GM12874 (cell line): Measurements from ENCODE around the gene NAT10.

Source experiments
- TF ChIP-seq, protein P1 (sequence below): IDR thresholded peaks from 2 replicates; pipeline ENCODE4 v1.5.1; 2011; ENCODE audit warnings: low read depth, mild to moderate bottlenecking, control low read depth, low read length, moderate library complexity; ENCODE audit not compliant: insufficient read depth

Gene NAT10

DNA sequence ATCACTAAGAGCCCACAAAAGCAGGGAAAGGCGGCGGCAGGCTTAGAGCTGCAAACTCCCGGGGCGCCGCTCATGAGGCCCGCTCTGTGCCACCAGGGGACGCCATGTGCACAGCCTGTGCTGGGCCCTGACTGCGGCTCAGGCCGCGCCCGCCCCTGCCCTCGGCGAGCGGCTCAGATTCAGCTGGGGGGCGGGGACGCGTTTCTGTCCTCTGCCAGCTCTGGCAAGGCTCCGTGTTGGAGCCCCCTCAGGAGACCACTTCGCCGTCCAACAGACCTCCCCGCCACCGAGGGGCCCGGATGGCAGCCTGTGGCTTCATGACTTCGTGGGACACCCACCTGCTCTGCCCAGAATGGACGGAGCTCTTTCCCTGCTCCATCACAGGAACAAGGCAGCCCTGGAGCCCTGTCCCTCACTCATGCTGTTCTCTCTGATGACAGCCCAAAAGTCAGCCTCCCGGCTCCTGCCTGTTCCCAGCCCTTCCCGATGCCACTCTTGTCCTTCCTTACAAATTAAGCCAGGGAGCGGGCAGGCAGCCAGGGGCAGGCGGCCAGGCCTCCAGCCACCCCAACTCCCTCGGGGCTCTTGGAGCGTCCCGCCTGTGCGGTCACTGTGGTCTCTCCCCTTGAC lies 69.1 kb downstream of the NAT10 start:
- TF ChIP-seq, protein P1, sequence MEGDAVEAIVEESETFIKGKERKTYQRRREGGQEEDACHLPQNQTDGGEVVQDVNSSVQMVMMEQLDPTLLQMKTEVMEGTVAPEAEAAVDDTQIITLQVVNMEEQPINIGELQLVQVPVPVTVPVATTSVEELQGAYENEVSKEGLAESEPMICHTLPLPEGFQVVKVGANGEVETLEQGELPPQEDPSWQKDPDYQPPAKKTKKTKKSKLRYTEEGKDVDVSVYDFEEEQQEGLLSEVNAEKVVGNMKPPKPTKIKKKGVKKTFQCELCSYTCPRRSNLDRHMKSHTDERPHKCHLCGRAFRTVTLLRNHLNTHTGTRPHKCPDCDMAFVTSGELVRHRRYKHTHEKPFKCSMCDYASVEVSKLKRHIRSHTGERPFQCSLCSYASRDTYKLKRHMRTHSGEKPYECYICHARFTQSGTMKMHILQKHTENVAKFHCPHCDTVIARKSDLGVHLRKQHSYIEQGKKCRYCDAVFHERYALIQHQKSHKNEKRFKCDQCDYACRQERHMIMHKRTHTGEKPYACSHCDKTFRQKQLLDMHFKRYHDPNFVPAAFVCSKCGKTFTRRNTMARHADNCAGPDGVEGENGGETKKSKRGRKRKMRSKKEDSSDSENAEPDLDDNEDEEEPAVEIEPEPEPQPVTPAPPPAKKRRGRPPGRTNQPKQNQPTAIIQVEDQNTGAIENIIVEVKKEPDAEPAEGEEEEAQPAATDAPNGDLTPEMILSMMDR = peak; percentile 100

DNA sequence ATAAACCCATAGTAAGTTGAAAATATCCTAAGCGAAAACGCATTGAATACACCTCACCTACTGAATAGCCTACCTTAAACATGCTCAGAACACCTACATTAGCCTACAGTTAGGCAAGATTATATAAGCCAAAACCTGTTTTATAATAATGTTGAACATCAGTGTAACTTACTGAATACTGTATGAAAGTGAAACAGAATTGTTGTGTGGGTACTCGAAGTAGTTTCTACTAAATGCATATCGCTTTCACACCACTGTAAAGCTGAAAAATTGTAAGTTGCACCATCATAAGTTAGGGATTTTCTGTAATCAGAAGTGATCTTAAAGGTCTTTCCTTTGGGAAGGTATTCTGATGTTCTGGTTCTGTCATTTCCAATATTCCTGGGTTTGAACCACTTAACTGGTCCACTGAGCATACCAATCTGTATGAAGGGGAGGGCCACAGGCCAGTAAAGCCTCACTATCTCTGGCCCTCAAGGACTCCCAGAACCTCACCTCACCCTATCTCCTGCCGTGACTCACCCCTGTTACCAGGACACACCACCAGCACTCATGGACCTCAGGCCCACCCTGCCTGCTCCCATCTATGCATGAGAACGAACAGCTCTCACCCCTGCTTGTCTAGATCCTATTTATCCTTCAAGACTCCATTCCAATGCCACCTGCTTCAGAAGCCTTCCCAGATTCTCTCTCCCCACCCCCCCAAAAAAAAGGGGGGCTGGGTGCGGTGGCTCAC lies 70.0 kb downstream of the NAT10 start:
- TF ChIP-seq, protein P1 = no peak

DNA sequence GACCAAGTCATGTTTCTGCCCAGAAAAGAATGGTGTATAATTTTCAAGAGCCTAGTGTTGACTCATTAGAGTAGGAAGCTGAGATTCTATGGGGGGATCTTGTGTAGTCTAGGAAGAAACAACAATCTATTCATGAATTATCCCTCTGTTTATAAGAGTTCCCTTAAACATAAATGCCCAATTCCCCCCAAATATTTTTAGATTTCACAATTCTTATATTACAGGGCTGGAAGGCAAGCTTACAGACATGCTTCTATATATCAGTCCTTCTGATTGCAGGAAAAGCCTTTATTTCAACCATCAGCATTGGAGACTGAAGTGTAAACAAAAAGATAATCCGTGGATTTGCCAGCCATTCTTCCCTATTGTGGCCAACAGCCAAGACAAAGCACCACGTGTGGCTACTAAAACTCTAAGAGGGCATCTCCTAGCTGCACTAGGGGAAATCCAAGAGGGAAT lies 71.4 kb downstream of the NAT10 start:
- TF ChIP-seq, protein P1 = no peak

DNA sequence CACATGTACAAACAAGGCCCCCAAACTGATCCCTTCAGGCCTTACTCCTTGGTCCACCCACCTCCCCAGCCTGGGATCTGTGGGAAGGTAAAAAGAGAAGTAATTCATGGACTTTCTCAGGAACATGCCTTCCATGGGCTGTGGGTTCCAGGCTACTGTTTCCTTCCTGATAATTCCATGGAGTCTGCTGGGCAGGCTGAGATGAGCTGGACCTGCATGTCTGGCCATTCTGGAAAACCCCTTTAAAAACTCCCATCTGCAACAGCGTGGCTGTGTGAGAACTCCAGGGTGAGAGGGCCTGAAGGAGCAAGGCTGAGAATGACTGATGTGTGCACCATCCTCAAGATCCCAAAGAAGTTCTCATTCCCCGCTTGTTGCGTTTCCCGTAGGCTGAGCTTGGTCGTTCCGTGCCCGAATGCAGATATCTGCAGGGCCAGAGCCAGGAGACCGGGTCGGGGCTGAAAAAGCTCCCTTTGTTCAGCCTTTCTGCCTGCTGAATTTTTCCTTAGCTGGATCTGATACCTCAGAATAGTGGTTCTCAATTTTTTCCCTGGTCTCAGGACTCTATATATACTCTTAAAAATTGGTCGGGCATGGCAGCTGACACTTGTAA lies 72.9 kb downstream of the NAT10 start:
- TF ChIP-seq, protein P1 = no peak

DNA sequence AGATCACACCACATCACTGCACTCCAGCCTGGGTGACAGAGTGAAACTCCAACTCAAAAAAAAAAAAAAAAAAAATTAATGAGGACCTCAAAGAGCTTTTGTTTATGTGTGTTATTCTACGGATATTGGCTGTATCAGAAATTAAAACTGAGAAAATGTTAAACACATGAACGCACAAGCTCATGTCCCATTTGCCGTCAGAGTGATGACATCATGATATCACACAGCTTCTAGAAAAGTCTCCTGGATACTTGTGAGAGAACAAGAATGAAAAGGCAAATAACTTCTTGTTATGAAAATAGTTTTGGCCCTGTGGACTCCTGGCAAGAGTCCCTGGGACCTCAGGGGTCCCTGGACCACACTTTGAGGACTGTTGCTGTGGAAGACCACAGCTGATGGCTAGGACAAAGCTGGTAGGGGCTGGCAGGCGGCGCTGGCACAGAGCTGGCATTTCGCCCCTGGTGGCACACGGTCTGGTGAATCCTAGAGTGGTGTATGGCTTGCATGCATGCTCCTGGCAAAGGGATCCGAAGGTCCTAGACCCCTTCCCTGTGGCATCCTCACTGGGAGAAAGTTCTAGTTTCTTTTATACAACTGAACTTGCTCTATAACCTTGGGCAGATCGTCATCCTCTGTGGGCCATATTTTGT lies 73.7 kb downstream of the NAT10 start:
- TF ChIP-seq, protein P1 = no peak

DNA sequence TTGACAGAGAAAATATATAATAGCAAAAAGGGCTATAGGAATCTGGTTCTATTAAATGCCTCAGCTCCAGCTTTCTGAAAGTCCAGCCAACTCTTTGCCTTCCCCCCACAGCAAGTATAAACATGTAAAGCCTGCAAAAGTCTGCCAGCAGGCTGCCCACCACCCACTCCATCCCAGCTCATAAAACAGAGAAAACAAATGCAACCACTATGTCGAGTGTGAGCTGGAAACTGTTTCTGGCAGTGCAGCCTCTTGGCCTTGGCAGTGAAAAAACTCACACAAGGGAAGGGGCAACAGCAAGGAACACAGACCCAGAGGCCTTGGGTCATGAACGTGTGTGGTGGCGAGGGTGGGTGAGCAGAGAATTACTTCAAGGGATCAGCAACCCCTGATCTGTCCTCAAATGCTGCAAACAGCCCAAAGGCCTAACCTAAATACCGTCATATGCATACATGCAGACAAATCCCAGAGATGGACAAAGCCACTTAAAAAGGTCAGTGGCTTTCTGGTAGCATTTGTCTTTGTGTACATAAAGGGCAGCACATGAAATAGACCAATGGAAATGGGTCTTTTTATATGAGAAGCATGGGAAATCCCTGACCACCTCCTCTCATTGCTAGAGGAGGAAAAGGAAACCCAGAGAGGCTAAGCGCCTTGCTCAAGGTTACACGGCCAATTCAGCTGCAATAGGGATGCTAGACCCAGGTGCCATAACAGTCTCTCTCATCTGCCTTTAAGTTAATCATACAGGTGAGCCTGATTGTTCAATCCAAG lies 74.8 kb downstream of the NAT10 start:
- TF ChIP-seq, protein P1 = no peak
